ENCODE measurements around the gene DHX30.

- TF ChIP-seq YY1 (IDR thresholded peaks at IDR 0.05; ENCODE audit: insufficient read depth, insufficient read length): no peak
- TF ChIP-seq SUZ12 (IDR thresholded peaks at IDR 0.05; ENCODE audit: extremely low read depth, insufficient read depth, insufficient read length): no peak
Observed at GRCh38 chr3:47868306-47868705, 65.4 kb downstream of the DHX30 start.
